Measurements from ENCODE around the gene ATG2B. TPM values are rescaled to one million over a fixed set of nuclear protein-coding genes. Genes with fewer than 3 reads are reported as not detected.

ATG2B gene
- total and polyA plus RNA-seq, 2 donors (not counting 3 experiments of a cell fraction or from before 2014, with no cell fraction given), result 5.9 to 17.8 TPM

DNA sequence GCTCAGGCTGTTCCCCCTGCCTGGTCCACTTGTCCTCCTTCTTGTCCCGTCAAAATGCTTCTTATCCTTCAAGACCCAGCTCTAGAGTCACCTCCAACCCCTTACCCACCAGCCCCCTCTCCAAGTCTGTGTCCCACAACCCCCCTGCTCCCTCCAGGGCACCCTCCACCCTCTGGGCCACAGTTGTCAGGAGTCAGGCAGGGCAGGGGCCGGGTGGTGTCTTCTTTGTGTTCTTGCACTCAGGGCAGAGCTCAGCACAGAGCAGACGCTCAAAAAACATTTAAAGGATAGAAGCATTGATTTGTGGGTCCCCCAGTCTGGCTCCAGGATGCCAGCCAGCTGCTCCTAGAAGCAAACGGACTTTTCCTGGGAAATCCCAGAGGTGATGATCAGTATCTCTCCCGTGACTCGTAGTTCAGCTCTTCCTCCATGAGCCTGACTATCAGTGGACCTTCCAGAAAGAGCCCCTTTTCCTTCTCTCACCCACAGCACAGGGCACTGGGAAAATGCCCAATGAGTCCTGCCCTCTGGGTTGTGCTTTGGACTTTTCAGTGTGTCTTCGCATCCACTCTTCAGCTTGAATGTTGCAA, 124.4 kb downstream of the ATG2B start:
- FAIRE-seq, result no peak
- ChIA-PET POLR2A (no interaction called here), CTCF (no interaction called here)
- TF ChIP-seq EZH2 (IDR thresholded peaks at IDR 0.05; ENCODE audit: borderline replicate concordance, low read depth, low read length, severe bottlenecking) (no peak), GATA2 (IDR thresholded peaks at IDR 0.05; ENCODE audit: insufficient read depth, insufficient read length, low read depth, low read length) (no peak), MYC (IDR thresholded peaks at IDR 0.05; ENCODE audit: low read depth, low read length) (no peak), POLR2AphosphoS5 (IDR thresholded peaks at IDR 0.05; ENCODE audit: insufficient read depth, low read depth, low read length) (no peak), JUN (IDR thresholded peaks at IDR 0.05; ENCODE audit: borderline replicate concordance, insufficient read depth, insufficient read length, low read depth) (no peak), POLR2A (IDR thresholded peaks at IDR 0.05; ENCODE audit: low read depth, low read length) (no peak), FOS (IDR thresholded peaks at IDR 0.05; ENCODE audit: borderline replicate concordance, insufficient read depth, low read length) (no peak)
- TF ChIP-seq, protein P1, sequence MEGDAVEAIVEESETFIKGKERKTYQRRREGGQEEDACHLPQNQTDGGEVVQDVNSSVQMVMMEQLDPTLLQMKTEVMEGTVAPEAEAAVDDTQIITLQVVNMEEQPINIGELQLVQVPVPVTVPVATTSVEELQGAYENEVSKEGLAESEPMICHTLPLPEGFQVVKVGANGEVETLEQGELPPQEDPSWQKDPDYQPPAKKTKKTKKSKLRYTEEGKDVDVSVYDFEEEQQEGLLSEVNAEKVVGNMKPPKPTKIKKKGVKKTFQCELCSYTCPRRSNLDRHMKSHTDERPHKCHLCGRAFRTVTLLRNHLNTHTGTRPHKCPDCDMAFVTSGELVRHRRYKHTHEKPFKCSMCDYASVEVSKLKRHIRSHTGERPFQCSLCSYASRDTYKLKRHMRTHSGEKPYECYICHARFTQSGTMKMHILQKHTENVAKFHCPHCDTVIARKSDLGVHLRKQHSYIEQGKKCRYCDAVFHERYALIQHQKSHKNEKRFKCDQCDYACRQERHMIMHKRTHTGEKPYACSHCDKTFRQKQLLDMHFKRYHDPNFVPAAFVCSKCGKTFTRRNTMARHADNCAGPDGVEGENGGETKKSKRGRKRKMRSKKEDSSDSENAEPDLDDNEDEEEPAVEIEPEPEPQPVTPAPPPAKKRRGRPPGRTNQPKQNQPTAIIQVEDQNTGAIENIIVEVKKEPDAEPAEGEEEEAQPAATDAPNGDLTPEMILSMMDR (IDR thresholded peaks at IDR 0.05; ENCODE audit: extremely low read depth in 1 of 2, insufficient read depth in 1 of 2, low read depth in 1 of 2, low read length in 2 of 2), result no peak
- TF ChIP-seq, protein P2, sequence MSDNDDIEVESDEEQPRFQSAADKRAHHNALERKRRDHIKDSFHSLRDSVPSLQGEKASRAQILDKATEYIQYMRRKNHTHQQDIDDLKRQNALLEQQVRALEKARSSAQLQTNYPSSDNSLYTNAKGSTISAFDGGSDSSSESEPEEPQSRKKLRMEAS (IDR thresholded peaks at IDR 0.05; ENCODE audit: insufficient read depth, insufficient read length), result no peak
- no peaks in the 10 kb centered on the region for H3K79me2 ChIP-seq (ENCODE audit: control insufficient read depth, insufficient read depth, low read length)
- dilution Hi-C loops (cut with MboI; ENCODE audit: extremely low pct_ligation_motif_present, low sequenced_read_pairs), result no loop called here
- H3K9me1 ChIP-seq (replicated peaks; ENCODE audit: control insufficient read depth, extremely low read depth, insufficient read depth, low read length), result no peaks in the 10 kb centered on the region
- H3K4me3 ChIP-seq (replicated peaks in 1 of 3; ENCODE audit: insufficient read depth in 1 of 3, low read depth in 1 of 3, low read length in 3 of 3), result no peak overlapping the region
- no peaks in the 10 kb centered on the region for H3K27me3 ChIP-seq (ENCODE audit: control insufficient read depth in 2 of 2, insufficient read depth in 2 of 2, low read length in 2 of 2)
- no peaks in the 10 kb centered on the region for H4K20me1 ChIP-seq (replicated peaks; ENCODE audit: control insufficient read depth, extremely low read depth, insufficient read depth, low read length)
- no TSS peak for BruUV-seq (replicated peaks)
- H3K27ac ChIP-seq (ENCODE audit: insufficient read depth, low read depth, low read length), result no peak overlapping the region
- no peak overlapping the region for H3K9ac ChIP-seq (replicated peaks; ENCODE audit: extremely low read depth, insufficient read depth, low read length)
- no peak overlapping the region for H2AFZ ChIP-seq (ENCODE audit: low read depth, low read length)
- intact Hi-C loops (cut with micrococcal nuclease), result no loop called here
- no peak overlapping the region for H3K4me2 ChIP-seq (ENCODE audit: insufficient read depth, low read length)
- no peaks in the 10 kb centered on the region for H3K4me1 ChIP-seq (ENCODE audit: control insufficient read depth, extremely low read depth, insufficient read depth, low read length)
- DNase-seq (ENCODE audit: low read depth, low spot score), result no peak
- H3K36me3 ChIP-seq (ENCODE audit: control insufficient read depth in 2 of 2, extremely low read depth in 1 of 2, insufficient read depth in 2 of 2, low read length in 2 of 2), result no peaks in the 10 kb centered on the region
- H3K9me3 ChIP-seq (replicated peaks; ENCODE audit: control insufficient read depth, insufficient read depth, low read length), result no peaks in the 10 kb centered on the region

Measured in endothelial cell of umbilical vein (primary cell).